Measurements from ENCODE around the gene SSC5D. TPM values are rescaled to one million over a fixed set of nuclear protein-coding genes. Genes with fewer than 3 reads are reported as not detected.

Gene SSC5D
- total RNA-seq, 2 experiments from 2014 or later = 0.50 to 2.7 TPM

DNA sequence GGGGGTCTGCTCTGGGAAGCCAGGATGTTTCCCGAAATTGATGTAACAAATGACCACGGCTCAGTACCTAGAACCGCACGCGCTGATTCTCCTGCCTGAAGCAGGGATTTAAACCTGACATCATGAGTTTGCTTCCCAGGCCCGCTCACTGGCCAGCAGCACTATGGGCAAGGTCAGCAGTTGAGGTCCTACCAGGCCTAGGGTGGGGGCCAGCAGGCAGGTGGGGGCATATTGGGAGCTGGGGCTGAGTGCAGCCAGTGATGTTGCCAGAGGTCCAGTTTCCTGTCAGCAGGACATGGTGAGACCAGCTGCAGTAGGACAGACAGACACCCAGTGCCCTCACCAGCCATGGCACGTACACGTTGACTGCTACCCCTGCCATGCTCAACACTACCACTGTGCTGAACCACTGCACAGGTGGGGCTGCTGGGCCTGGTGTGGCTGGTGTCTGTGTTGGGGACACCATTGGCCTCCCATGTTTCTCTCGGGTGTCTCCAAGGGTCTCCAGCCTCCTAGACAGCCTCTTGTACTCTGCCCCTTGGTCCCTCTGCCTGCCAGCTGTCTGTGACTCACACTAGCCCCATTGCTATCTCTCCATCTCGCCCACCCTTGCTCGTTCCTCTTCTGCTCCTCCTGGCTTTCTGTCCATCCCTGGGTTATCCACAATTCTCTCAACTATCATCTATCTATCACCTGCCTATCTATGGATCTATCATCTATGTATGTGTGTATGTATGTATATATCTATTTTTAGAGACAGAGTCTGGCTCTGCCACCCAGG, 22.6 kb upstream of the SSC5D start:
- intact Hi-C loops (cut with micrococcal nuclease; ENCODE audit: unreplicated experiment) = no loop called here
- POLR2A ChIA-PET = interaction anchor here (0.6 kb wide), 1 partner anchor 57 kb away, joined by 4 read pairs; no protein-coding TSS in a partner anchor
- no peak overlapping the region for H3K4me3 ChIP-seq (ENCODE audit: low read depth, low read length, poor library complexity, severe bottlenecking)
- H2AFZ ChIP-seq (ENCODE audit: low read length) = no peak overlapping the region
- H3K36me3 ChIP-seq (ENCODE audit: insufficient read depth, low read length) = no peaks in the 10 kb centered on the region
- no peak overlapping the region for H3K27ac ChIP-seq (ENCODE audit: low read depth, low read length, poor library complexity, severe bottlenecking)
- H3K79me2 ChIP-seq (ENCODE audit: insufficient read depth, low read depth, low read length) = peaks cover 2% of the 10 kb centered on the region; the same call in 1 of the 2 replicates
- no peaks in the 10 kb centered on the region for H4K20me1 ChIP-seq (ENCODE audit: insufficient read depth, low read length)
- no peak for DNase-seq (ENCODE audit: low spot score)
- no peaks in the 10 kb centered on the region for H3K9me3 ChIP-seq (ENCODE audit: low read length)
- H3K4me2 ChIP-seq (ENCODE audit: low read length) = no peak overlapping the region
- no peak for TF ChIP-seq EZH2phosphoT487 (IDR thresholded peaks at IDR 0.05; ENCODE audit: borderline replicate concordance, low read depth, low read length)
- TF ChIP-seq, protein P1, sequence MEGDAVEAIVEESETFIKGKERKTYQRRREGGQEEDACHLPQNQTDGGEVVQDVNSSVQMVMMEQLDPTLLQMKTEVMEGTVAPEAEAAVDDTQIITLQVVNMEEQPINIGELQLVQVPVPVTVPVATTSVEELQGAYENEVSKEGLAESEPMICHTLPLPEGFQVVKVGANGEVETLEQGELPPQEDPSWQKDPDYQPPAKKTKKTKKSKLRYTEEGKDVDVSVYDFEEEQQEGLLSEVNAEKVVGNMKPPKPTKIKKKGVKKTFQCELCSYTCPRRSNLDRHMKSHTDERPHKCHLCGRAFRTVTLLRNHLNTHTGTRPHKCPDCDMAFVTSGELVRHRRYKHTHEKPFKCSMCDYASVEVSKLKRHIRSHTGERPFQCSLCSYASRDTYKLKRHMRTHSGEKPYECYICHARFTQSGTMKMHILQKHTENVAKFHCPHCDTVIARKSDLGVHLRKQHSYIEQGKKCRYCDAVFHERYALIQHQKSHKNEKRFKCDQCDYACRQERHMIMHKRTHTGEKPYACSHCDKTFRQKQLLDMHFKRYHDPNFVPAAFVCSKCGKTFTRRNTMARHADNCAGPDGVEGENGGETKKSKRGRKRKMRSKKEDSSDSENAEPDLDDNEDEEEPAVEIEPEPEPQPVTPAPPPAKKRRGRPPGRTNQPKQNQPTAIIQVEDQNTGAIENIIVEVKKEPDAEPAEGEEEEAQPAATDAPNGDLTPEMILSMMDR (conservative IDR thresholded peaks at IDR 0.05; ENCODE audit: low read length) = no peak
- no TSS peak for BruUV-seq (replicated peaks)
- CTCF ChIA-PET (ENCODE audit: unreplicated experiment) = no interaction called here
- H3K4me1 ChIP-seq (ENCODE audit: insufficient read depth, low read length, poor library complexity, severe bottlenecking) = peaks cover 13% of the 10 kb centered on the region
- no peaks in the 10 kb centered on the region for H3K9me2 ChIP-seq (ENCODE audit: insufficient read depth, low read length)

DNA sequence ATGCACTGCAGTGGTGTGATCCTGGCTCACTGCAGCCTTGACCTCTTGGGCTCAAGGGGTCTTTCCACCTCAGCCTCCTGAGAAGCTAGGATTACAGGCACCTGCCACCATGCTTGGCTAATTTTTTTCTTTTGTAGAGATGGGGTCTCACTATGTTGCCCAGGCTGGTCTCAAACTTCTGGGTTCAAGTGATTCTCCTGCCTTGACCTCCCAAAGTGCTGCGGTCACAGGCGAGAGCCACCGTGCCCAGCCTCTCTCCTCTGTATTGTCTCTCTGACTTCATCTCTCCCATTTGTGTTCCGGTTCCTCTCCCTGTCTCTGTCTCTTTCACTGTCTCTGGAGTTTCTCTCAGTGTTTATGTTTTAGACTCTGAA, 22.0 kb upstream of the SSC5D start:
- Histone ChIP-seq H3K9me2 (ENCODE audit: insufficient read depth, low read length) (no peaks in the 10 kb centered on the region), H3K4me3 (ENCODE audit: low read depth, low read length, poor library complexity, severe bottlenecking) (no peak overlapping the region), H3K79me2 (ENCODE audit: insufficient read depth, low read depth, low read length) (no peaks in the 10 kb centered on the region), H3K4me1 (ENCODE audit: insufficient read depth, low read length, poor library complexity, severe bottlenecking) (peaks cover 10% of the 10 kb centered on the region), H3K9me3 (ENCODE audit: low read length) (no peaks in the 10 kb centered on the region), H3K4me2 (ENCODE audit: low read length) (no peak overlapping the region), H3K36me3 (ENCODE audit: insufficient read depth, low read length) (no peaks in the 10 kb centered on the region), H3K27ac (ENCODE audit: low read depth, low read length, poor library complexity, severe bottlenecking) (no peak overlapping the region), H2AFZ (ENCODE audit: low read length) (no peak overlapping the region), H4K20me1 (ENCODE audit: insufficient read depth, low read length) (no peaks in the 10 kb centered on the region)
- no peak for DNase-seq (ENCODE audit: low spot score)
- TF ChIP-seq, protein P1 (conservative IDR thresholded peaks at IDR 0.05; ENCODE audit: low read length) = no peak
- TF ChIP-seq EZH2phosphoT487 (IDR thresholded peaks at IDR 0.05; ENCODE audit: borderline replicate concordance, low read depth, low read length) = no peak
- ChIA-PET POLR2A (no interaction called here), CTCF (ENCODE audit: unreplicated experiment) (no interaction called here)
- no TSS peak for BruUV-seq (replicated peaks)
- intact Hi-C loops (cut with micrococcal nuclease; ENCODE audit: unreplicated experiment) = no loop called here

All from OCI-LY7 (cell line).